Astrocyte (in vitro differentiated cells and primary cell): ENCODE data around the gene PRICKLE1. TPM values are rescaled to one million over a fixed set of nuclear protein-coding genes. Genes with fewer than 3 reads are reported as not detected.

ENCODE experiments used
- DNase-seq: peaks from one replicate; pipeline ENCODE4 v3.0.0-alpha.2; 2010; ENCODE audit warnings: low read depth
- FAIRE-seq: peaks from 2 replicates; lab custom pipeline; 2011; peaks lifted over from hg19 to GRCh38; lab: Jason Lieb, UNC
- H2AFZ ChIP-seq: 2 replicates; pipeline ENCODE4 v1.6.0; 2012; ENCODE audit warnings: low read depth, low read length, inconsistent platforms
- H3K27ac ChIP-seq: 2 replicates; pipeline ENCODE4 v1.5.1; 2011; ENCODE audit warnings: low read depth, low read length, inconsistent platforms
- H3K27me3 ChIP-seq: 2 replicates; pipeline ENCODE4 v1.6.0; 2011; ENCODE audit warnings: low read length, inconsistent platforms; ENCODE audit not compliant: insufficient read depth
- H3K36me3 ChIP-seq: 2 replicates; pipeline ENCODE4 v1.5.1; 2011; ENCODE audit warnings: low read length, inconsistent platforms; ENCODE audit not compliant: insufficient read depth
- H3K4me1 ChIP-seq: 2 replicates; pipeline ENCODE4 v1.5.1; 2011; ENCODE audit warnings: low read length, inconsistent platforms; ENCODE audit not compliant: insufficient read depth
- H3K4me2 ChIP-seq: 2 replicates; pipeline ENCODE4 v1.6.0; 2012; ENCODE audit warnings: low read length, inconsistent platforms
- H3K4me3 ChIP-seq: 2 replicates; pipeline ENCODE4 v1.5.1; 2011; ENCODE audit warnings: low read depth, mild to moderate bottlenecking, low read length, inconsistent platforms; ENCODE audit not compliant: insufficient read depth
- H3K79me2 ChIP-seq: 2 replicates; pipeline ENCODE4 v1.6.0; 2012; ENCODE audit warnings: mild to moderate bottlenecking, low read length, inconsistent platforms; ENCODE audit not compliant: insufficient read depth
- H3K9ac ChIP-seq: 2 replicates; pipeline ENCODE4 v1.6.0; 2012; ENCODE audit warnings: mild to moderate bottlenecking, low read length, inconsistent platforms
- H3K9me3 ChIP-seq: 2 replicates; pipeline ENCODE4 v1.5.1; 2012; ENCODE audit warnings: low read depth, mild to moderate bottlenecking, low read length, inconsistent platforms; ENCODE audit not compliant: insufficient read depth
- H4K20me1 ChIP-seq: 2 replicates; pipeline ENCODE4 v1.6.0; 2012; ENCODE audit warnings: low read length, inconsistent platforms; ENCODE audit not compliant: insufficient read depth
- H3K27ac Mint-ChIP-seq: one replicate; pipeline ENCODE4 v1.8.0; 2021; ENCODE audit warnings: mild to moderate bottlenecking, mixed read lengths; ENCODE audit not compliant: unreplicated experiment
- H3K27me3 Mint-ChIP-seq: one replicate; pipeline ENCODE4 v1.8.0; 2021; ENCODE audit warnings: low read depth, mixed read lengths; ENCODE audit not compliant: unreplicated experiment
- H3K36me3 Mint-ChIP-seq: one replicate; pipeline ENCODE4 v1.8.0; 2021; ENCODE audit warnings: low read depth, mixed read lengths; ENCODE audit not compliant: unreplicated experiment
- H3K4me1 Mint-ChIP-seq: one replicate; pipeline ENCODE4 v1.8.0; 2021; ENCODE audit warnings: low read depth, mixed read lengths; ENCODE audit not compliant: unreplicated experiment
- H3K4me3 Mint-ChIP-seq: one replicate; pipeline ENCODE4 v1.8.0; 2021; ENCODE audit warnings: mild to moderate bottlenecking, moderate library complexity, mixed read lengths; ENCODE audit not compliant: unreplicated experiment
- H3K9me3 Mint-ChIP-seq: one replicate; pipeline ENCODE4 v1.8.0; 2021; ENCODE audit warnings: mild to moderate bottlenecking, mixed read lengths; ENCODE audit not compliant: unreplicated experiment
- CTCF ChIP-seq: IDR thresholded peaks from 2 replicates; pipeline ENCODE4 v1.5.1; 2011; ENCODE audit warnings: low read depth, mild to moderate bottlenecking, inconsistent platforms, low read length, moderate library complexity; ENCODE audit not compliant: insufficient read depth
- EZH2 ChIP-seq: IDR thresholded peaks from 2 replicates; pipeline ENCODE4 v1.6.1; 2012; ENCODE audit warnings: mild to moderate bottlenecking, low read length, inconsistent platforms; ENCODE audit not compliant: insufficient read depth
- total RNA-seq: library from RNA; stranded (reverse); gene quantifications from 2 replicates; pipeline ENCODE4 v1.2.1, GENCODE V29; 2021

PRICKLE1 gene
- total RNA-seq, 1 donor from 2014 or later: 34.9 TPM

DNA sequence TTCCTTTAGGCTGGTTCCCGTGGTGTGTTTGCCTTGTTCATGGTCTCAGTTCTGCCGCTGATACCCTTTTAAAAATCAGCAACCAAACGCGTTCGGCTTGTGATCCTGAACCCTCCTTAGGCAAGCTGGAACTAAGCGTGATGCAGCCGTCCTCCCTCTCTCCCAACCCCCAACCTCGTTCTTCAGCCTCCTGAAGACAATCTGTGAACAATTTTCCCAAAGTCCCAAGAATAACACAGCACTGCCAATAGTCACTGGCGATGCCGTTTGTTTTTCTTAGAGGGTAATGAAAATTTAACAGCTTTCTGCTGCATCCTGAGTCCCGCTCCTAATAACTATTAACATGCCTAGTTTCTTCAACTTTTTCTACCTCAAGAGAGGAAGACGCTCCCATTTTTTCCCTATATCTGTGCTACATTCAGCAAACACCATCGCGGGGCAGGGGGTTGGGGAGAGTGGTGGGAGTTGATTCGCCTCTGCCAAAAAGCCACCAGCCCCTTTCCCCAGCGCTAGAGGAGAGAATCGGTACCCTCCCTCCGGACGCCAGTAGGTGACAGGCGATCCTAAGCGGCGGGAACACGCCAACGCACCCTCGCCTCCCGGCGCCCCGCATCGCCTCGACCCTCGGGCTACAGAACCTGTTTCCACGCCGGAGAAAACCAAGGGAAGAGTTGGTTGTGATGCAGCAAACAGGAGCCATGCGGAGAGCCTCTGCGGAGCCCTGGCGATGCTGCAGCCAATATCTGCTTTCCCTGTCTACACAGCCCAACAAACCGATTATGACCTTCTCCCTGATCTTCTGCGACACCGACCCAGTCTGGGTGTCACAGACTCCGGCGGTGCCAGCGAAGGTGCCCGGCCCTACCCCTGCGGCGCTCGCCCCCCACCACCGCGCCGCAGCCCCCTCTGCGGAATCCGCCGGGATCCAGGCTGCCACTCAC, 752 bp downstream of the PRICKLE1 start:
- TF ChIP-seq EZH2: no peak
- TF ChIP-seq CTCF: peak; percentile 33
- Histone ChIP-seq H3K4me3 (peak overlapping the region; percentile 84), H3K27ac (peak overlapping the region; percentile 52), H2AFZ (peak overlapping the region; percentile 38), H3K4me2 (peak overlapping the region; percentile 88), H3K9me3 (no peaks in the 10 kb centered on the region), H3K4me1 (peaks cover 32% of the 10 kb centered on the region), H3K79me2 (peaks cover 64% of the 10 kb centered on the region), H3K27me3 (no peaks in the 10 kb centered on the region), H3K9ac (peak overlapping the region; percentile 95), H3K36me3 (no peaks in the 10 kb centered on the region), H4K20me1 (peaks cover 45% of the 10 kb centered on the region)
- H3K9me3 Mint-ChIP-seq: no peaks in the 10 kb centered on the region
- no peak for DNase-seq
- H3K36me3 Mint-ChIP-seq: peaks cover 1% of the 10 kb centered on the region
- H3K4me1 Mint-ChIP-seq: peaks cover 23% of the 10 kb centered on the region
- H3K27ac Mint-ChIP-seq: peak overlapping the region; percentile 92
- H3K27me3 Mint-ChIP-seq: peaks cover 7% of the 10 kb centered on the region
- peak overlapping the region; percentile 98 for H3K4me3 Mint-ChIP-seq
- FAIRE-seq: no peak

GRCh38 chr12:42587601-42588523, 1.7 kb downstream of the PRICKLE1 start:
- no peaks in the 10 kb centered on the region for H3K9me3 Mint-ChIP-seq
- peak overlapping the region; percentile 95 for H3K9ac ChIP-seq
- peaks cover 26% of the 10 kb centered on the region for H3K4me1 Mint-ChIP-seq
- no peak overlapping the region for H2AFZ ChIP-seq
- no peaks in the 10 kb centered on the region for H3K36me3 ChIP-seq
- H3K27me3 Mint-ChIP-seq: no peaks in the 10 kb centered on the region
- peaks cover 40% of the 10 kb centered on the region for H3K4me1 ChIP-seq
- DNase-seq: no peak
- FAIRE-seq: no peak
- peak overlapping the region; percentile 92 for H3K27ac Mint-ChIP-seq
- peak overlapping the region; percentile 88 for H3K4me2 ChIP-seq
- peak overlapping the region; percentile 84 for H3K4me3 ChIP-seq
- peak overlapping the region; percentile 52 for H3K27ac ChIP-seq
- TF ChIP-seq EZH2 (no peak), CTCF (no peak)
- peaks cover 54% of the 10 kb centered on the region for H4K20me1 ChIP-seq
- peak overlapping the region; percentile 98 for H3K4me3 Mint-ChIP-seq
- peaks cover 3% of the 10 kb centered on the region for H3K36me3 Mint-ChIP-seq
- H3K79me2 ChIP-seq: peaks cover 73% of the 10 kb centered on the region
- no peaks in the 10 kb centered on the region for H3K27me3 ChIP-seq
- H3K9me3 ChIP-seq: no peaks in the 10 kb centered on the region
